Esophagus squamous epithelium (tissue), 4 donors: ENCODE data around the gene VAV3.

Experiments used
- POLR2A ChIP-seq, 4 donors: fragments of 450-650 bp; IDR thresholded peaks; one replicate each; pipeline ENCODE4 v1.6.1; 2017; ENCODE audit warnings: antibody characterized with exemption in 4 of 4, mild to moderate bottlenecking in 4 of 4, moderate library complexity in 3 of 4
- TF ChIP-seq, protein P1 (sequence below), 6 experiments: fragments of 450-650 bp in 4 of 6; fragments of 200-600 bp in 2 of 6; sonication (generic) in 2 of 6; IDR thresholded peaks; one replicate each; pipeline ENCODE4 v1.5.1; 2016 to 2019; ENCODE audit warnings: antibody characterized with exemption in 6 of 6, mild to moderate bottlenecking in 4 of 6, moderate library complexity in 4 of 6

DNA sequence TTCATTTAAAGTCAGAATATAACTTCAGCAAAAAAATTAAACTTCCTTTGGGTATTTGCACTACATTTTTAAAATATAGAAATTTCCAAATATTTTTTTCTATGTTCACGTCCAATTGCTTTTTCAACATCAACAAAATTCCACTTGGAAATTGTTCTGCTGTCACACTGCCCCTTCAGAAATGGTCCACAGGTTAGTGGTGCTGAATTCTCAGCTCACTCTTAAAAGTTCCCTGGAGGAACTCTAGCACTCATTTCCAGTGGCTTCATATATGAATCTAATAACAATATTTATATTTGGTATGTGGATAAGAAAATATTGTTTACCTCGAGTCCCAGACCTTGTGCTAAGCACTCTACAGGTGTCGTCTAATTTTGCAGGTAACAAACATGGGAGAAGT, 27.4 kb upstream of the VAV3 start:
- TF ChIP-seq POLR2A (IDR thresholded peaks at IDR 0.05), result no peak
- TF ChIP-seq, protein P1, sequence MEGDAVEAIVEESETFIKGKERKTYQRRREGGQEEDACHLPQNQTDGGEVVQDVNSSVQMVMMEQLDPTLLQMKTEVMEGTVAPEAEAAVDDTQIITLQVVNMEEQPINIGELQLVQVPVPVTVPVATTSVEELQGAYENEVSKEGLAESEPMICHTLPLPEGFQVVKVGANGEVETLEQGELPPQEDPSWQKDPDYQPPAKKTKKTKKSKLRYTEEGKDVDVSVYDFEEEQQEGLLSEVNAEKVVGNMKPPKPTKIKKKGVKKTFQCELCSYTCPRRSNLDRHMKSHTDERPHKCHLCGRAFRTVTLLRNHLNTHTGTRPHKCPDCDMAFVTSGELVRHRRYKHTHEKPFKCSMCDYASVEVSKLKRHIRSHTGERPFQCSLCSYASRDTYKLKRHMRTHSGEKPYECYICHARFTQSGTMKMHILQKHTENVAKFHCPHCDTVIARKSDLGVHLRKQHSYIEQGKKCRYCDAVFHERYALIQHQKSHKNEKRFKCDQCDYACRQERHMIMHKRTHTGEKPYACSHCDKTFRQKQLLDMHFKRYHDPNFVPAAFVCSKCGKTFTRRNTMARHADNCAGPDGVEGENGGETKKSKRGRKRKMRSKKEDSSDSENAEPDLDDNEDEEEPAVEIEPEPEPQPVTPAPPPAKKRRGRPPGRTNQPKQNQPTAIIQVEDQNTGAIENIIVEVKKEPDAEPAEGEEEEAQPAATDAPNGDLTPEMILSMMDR (IDR thresholded peaks at IDR 0.05), result no peak
